T-helper 17 cell (primary cell): ENCODE measurements around the gene ACAD10. TPM values are rescaled to one million over a fixed set of nuclear protein-coding genes. Genes with fewer than 3 reads are reported as not detected.
"Not testable (repeated sequence)": the region's sequence is repeated elsewhere in the genome, so short reads cannot be mapped to it uniquely, and the experiment has no call there.

ENCODE experiments used
- ATAC-seq: fragments of 150-1000 bp; cut with Tn5 transposase; 2 replicates; pipeline ENCODE4 v1.10.0; 2021; ENCODE audit warnings: mild to moderate bottlenecking, moderate library complexity
- DNase-seq, 3 donors: peaks; one replicate each; pipeline versions ENCODE4 v3.0.0 to v3.0.0-alpha.2; 2020 to 2021
- H3K9me3 ChIP-seq: one replicate; pipeline ENCODE4 v1.7.0; 2013; ENCODE audit warnings: low read length, mild to moderate bottlenecking; ENCODE audit not compliant: control insufficient read depth, poor library complexity, severe bottlenecking
- H3K27ac Mint-ChIP-seq: one replicate; pipeline ENCODE4 v1.8.0; 2022; ENCODE audit warnings: mild to moderate bottlenecking, moderate library complexity, mixed read lengths
- H3K27me3 Mint-ChIP-seq: one replicate; pipeline ENCODE4 v1.8.0; 2022; ENCODE audit warnings: mixed read lengths
- H3K36me3 Mint-ChIP-seq: one replicate; pipeline ENCODE4 v1.8.0; 2022; ENCODE audit warnings: low read depth, mixed read lengths
- H3K4me1 Mint-ChIP-seq: one replicate; pipeline ENCODE4 v1.8.0; 2022; ENCODE audit warnings: mild to moderate bottlenecking, mixed read lengths
- H3K4me3 Mint-ChIP-seq: one replicate; pipeline ENCODE4 v1.8.0; 2022; ENCODE audit warnings: mild to moderate bottlenecking, moderate library complexity, mixed read lengths
- total RNA-seq, 4 donors: library from RNA in 2 of 4; stranded (reverse) in 2 of 4; gene quantifications; one replicate each; pipeline ENCODE4 v1.2.3 and lab custom pipeline; 2022 to 2026

The ACAD10 gene
- total RNA-seq, 2 donors from 2014 or later, result 25.1 to 27.9 TPM

GRCh38 chr12:111664961-111665865 is 20.6 kb upstream of the ACAD10 start:
- ATAC-seq (no peak), DNase-seq (no peak)
- H3K4me3 Mint-ChIP-seq, result no peak overlapping the region
- H3K4me1 Mint-ChIP-seq, result peaks cover 10% of the 10 kb centered on the region
- no peaks in the 10 kb centered on the region for H3K9me3 ChIP-seq
- H3K27ac Mint-ChIP-seq, result peak overlapping the region; percentile 87
- peaks cover 7% of the 10 kb centered on the region for H3K36me3 Mint-ChIP-seq
- no peaks in the 10 kb centered on the region for H3K27me3 Mint-ChIP-seq

- ATAC-seq (no peak), DNase-seq (no peak)
- no peaks in the 10 kb centered on the region for H3K9me3 ChIP-seq
- peaks cover 8% of the 10 kb centered on the region for H3K36me3 Mint-ChIP-seq
- no peaks in the 10 kb centered on the region for H3K27me3 Mint-ChIP-seq
- H3K4me3 Mint-ChIP-seq, result no peak overlapping the region
- H3K4me1 Mint-ChIP-seq, result peaks cover 7% of the 10 kb centered on the region
- peak overlapping the region; percentile 19 for H3K27ac Mint-ChIP-seq
Observed at GRCh38 chr12:111672822-111673381, 13.0 kb upstream of the ACAD10 start.

- Mint-ChIP-seq H3K4me3 (no peak overlapping the region), H3K4me1 (peaks cover 7% of the 10 kb centered on the region), H3K36me3 (peaks cover 8% of the 10 kb centered on the region), H3K27ac (no peak overlapping the region), H3K27me3 (no peaks in the 10 kb centered on the region)
- ATAC-seq (no peak), DNase-seq (no peak)
- no peaks in the 10 kb centered on the region for H3K9me3 ChIP-seq
Observed at GRCh38 chr12:111673503-111673902, 12.3 kb upstream of the ACAD10 start.

- peaks cover 3% of the 10 kb centered on the region for H3K36me3 Mint-ChIP-seq
- no peak for ATAC-seq
- peaks cover 3% of the 10 kb centered on the region for H3K4me1 Mint-ChIP-seq
- H3K27ac Mint-ChIP-seq, result no peak overlapping the region
- no peak overlapping the region for H3K4me3 Mint-ChIP-seq
- no peaks in the 10 kb centered on the region for H3K27me3 Mint-ChIP-seq
- H3K9me3 ChIP-seq, result no peaks in the 10 kb centered on the region
- no peak for DNase-seq
Observed at GRCh38 chr12:111677186-111677585, 8.7 kb upstream of the ACAD10 start.

- DNase-seq, H3K9me3 ChIP-seq, H3K27me3 Mint-ChIP-seq, ATAC-seq, H3K36me3 Mint-ChIP-seq: not testable (repeated sequence)
- Mint-ChIP-seq H3K27ac (peak overlapping the region; percentile 97), H3K4me3 (peak overlapping the region; percentile 97), H3K4me1 (peaks cover 34% of the 10 kb centered on the region)
Observed at GRCh38 chr12:111684485-111685198, 1.2 kb upstream of the ACAD10 start.

- Mint-ChIP-seq H3K27ac (peak overlapping the region; percentile 97), H3K4me1 (peaks cover 34% of the 10 kb centered on the region), H3K27me3 (no peaks in the 10 kb centered on the region), H3K36me3 (peaks cover 3% of the 10 kb centered on the region), H3K4me3 (peak overlapping the region; percentile 97)
- H3K9me3 ChIP-seq, result no peaks in the 10 kb centered on the region
- DNase-seq (no peak), ATAC-seq (peak; percentile 15)
Observed at GRCh38 chr12:111685322-111685810, 487 bp upstream of the ACAD10 start.

GRCh38 chr12:111686574-111687105 is 787 bp downstream of the ACAD10 start:
- H3K27ac Mint-ChIP-seq, result peak overlapping the region; percentile 97
- ATAC-seq (no peak), DNase-seq (no peak)
- H3K4me3 Mint-ChIP-seq, result peak overlapping the region; percentile 97
- no peaks in the 10 kb centered on the region for H3K9me3 ChIP-seq
- peaks cover 7% of the 10 kb centered on the region for H3K36me3 Mint-ChIP-seq
- H3K27me3 Mint-ChIP-seq, result no peaks in the 10 kb centered on the region
- peaks cover 38% of the 10 kb centered on the region for H3K4me1 Mint-ChIP-seq

- peak overlapping the region; percentile 97 for H3K27ac Mint-ChIP-seq
- no peaks in the 10 kb centered on the region for H3K27me3 Mint-ChIP-seq
- H3K36me3 Mint-ChIP-seq, result peaks cover 9% of the 10 kb centered on the region
- ATAC-seq (no peak), DNase-seq (no peak)
- no peak overlapping the region for H3K4me3 Mint-ChIP-seq
- peaks cover 40% of the 10 kb centered on the region for H3K4me1 Mint-ChIP-seq
- H3K9me3 ChIP-seq, result no peaks in the 10 kb centered on the region
Observed at GRCh38 chr12:111687255-111687654, 1.4 kb downstream of the ACAD10 start.

GRCh38 chr12:111687952-111688351 is 2.1 kb downstream of the ACAD10 start:
- H3K4me1 Mint-ChIP-seq, result peaks cover 41% of the 10 kb centered on the region
- no peak for ATAC-seq
- no peak for DNase-seq
- H3K9me3 ChIP-seq, result no peaks in the 10 kb centered on the region
- peaks cover 10% of the 10 kb centered on the region for H3K36me3 Mint-ChIP-seq
- H3K27me3 Mint-ChIP-seq, result no peaks in the 10 kb centered on the region
- H3K4me3 Mint-ChIP-seq, result no peak overlapping the region
- no peak overlapping the region for H3K27ac Mint-ChIP-seq

GRCh38 chr12:111691262-111691661 is 5.4 kb downstream of the ACAD10 start:
- ATAC-seq, result no peak
- Mint-ChIP-seq H3K27ac (peak overlapping the region; percentile 53), H3K36me3 (peaks cover 13% of the 10 kb centered on the region)

GRCh38 chr12:111692575-111693210 is 6.8 kb downstream of the ACAD10 start:
- peak overlapping the region; percentile 53 for H3K27ac Mint-ChIP-seq
- H3K4me3 Mint-ChIP-seq, result no peak overlapping the region

More at GRCh38 chr12:111691262-111691661, 5.4 kb downstream of the ACAD10 start:
- no peaks in the 10 kb centered on the region for H3K9me3 ChIP-seq
- DNase-seq, result no peak
- Mint-ChIP-seq H3K4me1 (peaks cover 26% of the 10 kb centered on the region), H3K27me3 (no peaks in the 10 kb centered on the region), H3K4me3 (no peak overlapping the region)

GRCh38 chr12:111693818-111694217 is 8.0 kb downstream of the ACAD10 start:
- H3K27me3 Mint-ChIP-seq, result no peaks in the 10 kb centered on the region
- H3K4me1 Mint-ChIP-seq, result peaks cover 13% of the 10 kb centered on the region
- ATAC-seq (no peak), DNase-seq (no peak)
- H3K9me3 ChIP-seq, result no peaks in the 10 kb centered on the region
- no peak overlapping the region for H3K27ac Mint-ChIP-seq
- H3K4me3 Mint-ChIP-seq, result no peak overlapping the region
- peaks cover 13% of the 10 kb centered on the region for H3K36me3 Mint-ChIP-seq

More at GRCh38 chr12:111692575-111693210, 6.8 kb downstream of the ACAD10 start:
- H3K9me3 ChIP-seq, result no peaks in the 10 kb centered on the region
- Mint-ChIP-seq H3K27me3 (no peaks in the 10 kb centered on the region), H3K36me3 (peaks cover 13% of the 10 kb centered on the region), H3K4me1 (peaks cover 13% of the 10 kb centered on the region)
- ATAC-seq (no peak), DNase-seq (no peak)
